DOHH2 (cell line): Measurements from ENCODE around the gene EML4.

Experiments
- H3F3A ChIP-seq: fragments of 200-600 bp; sonication (generic), shearing (Covaris generic); 2 replicates; pipeline ENCODE4 v1.6.0; 2016; ENCODE audit warnings: antibody characterized with exemption, mild to moderate bottlenecking; ENCODE audit not compliant: control insufficient read depth, insufficient read depth
- H3K27ac ChIP-seq: fragments of 200-600 bp; sonication (generic); 2 replicates; pipeline ENCODE4 v1.5.1; 2014; ENCODE audit warnings: low read depth, mild to moderate bottlenecking, low read length, moderate library complexity
- H3K27me3 ChIP-seq: fragments of 200-600 bp; sonication (generic); 2 replicates; pipeline ENCODE4 v1.6.1; 2014; ENCODE audit warnings: mild to moderate bottlenecking, low read length, mixed read lengths; ENCODE audit not compliant: control insufficient read depth
- H3K36me3 ChIP-seq: fragments of 200-600 bp; sonication (generic); 2 replicates; pipeline ENCODE4 v1.6.1; 2014; ENCODE audit warnings: mild to moderate bottlenecking, low read length, moderate library complexity, mixed read lengths; ENCODE audit not compliant: control insufficient read depth
- H3K4me1 ChIP-seq: fragments of 200-600 bp; sonication (generic); 2 replicates; pipeline ENCODE4 v1.6.1; 2014; ENCODE audit warnings: mild to moderate bottlenecking, low read length, mixed read lengths; ENCODE audit not compliant: control insufficient read depth
- H3K4me2 ChIP-seq: fragments of 200-600 bp; sonication (generic); 2 replicates; pipeline ENCODE4 v1.6.0; 2014; ENCODE audit warnings: mild to moderate bottlenecking, low read length, moderate library complexity
- H3K4me3 ChIP-seq: fragments of 200-600 bp; sonication (generic); 2 replicates; pipeline ENCODE4 v1.5.1; 2014; ENCODE audit warnings: mild to moderate bottlenecking, low read length, mixed read lengths
- H3K79me2 ChIP-seq: fragments of 200-600 bp; sonication (generic); 2 replicates; pipeline ENCODE4 v1.6.1; 2014; ENCODE audit warnings: mild to moderate bottlenecking, low read length, mixed read lengths; ENCODE audit not compliant: control insufficient read depth
- H3K9me2 ChIP-seq: fragments of 200-600 bp; sonication (generic); replicated peaks from 2 replicates; pipeline ENCODE4 v1.6.1; 2014; ENCODE audit warnings: mild to moderate bottlenecking, low read length, mixed read lengths; ENCODE audit not compliant: control insufficient read depth
- H3K9me3 ChIP-seq: fragments of 200-600 bp; sonication (generic); 2 replicates; pipeline ENCODE4 v1.6.1; 2014; ENCODE audit warnings: antibody characterized with exemption, low read length, mixed read lengths; ENCODE audit not compliant: control insufficient read depth, insufficient read depth
- H4K20me1 ChIP-seq: fragments of 200-600 bp; sonication (generic); 2 replicates; pipeline ENCODE4 v1.6.0; 2014; ENCODE audit warnings: low read depth, mild to moderate bottlenecking, antibody characterized with exemption, low read length, moderate library complexity; ENCODE audit not compliant: control insufficient read depth, insufficient read depth
- CTCF ChIP-seq: fragments of 200-600 bp; sonication (generic); IDR thresholded peaks from one replicate; pipeline ENCODE4 v1.5.1; 2014; ENCODE audit warnings: antibody characterized with exemption, mild to moderate bottlenecking, low read depth, low read length; ENCODE audit not compliant: poor library complexity, severe bottlenecking
- EZH2phosphoT487 ChIP-seq: fragments of 200-600 bp; sonication (generic); IDR thresholded peaks from 2 replicates; pipeline ENCODE4 v1.6.1; 2017; ENCODE audit warnings: borderline replicate concordance, mild to moderate bottlenecking, antibody characterized with exemption, low read length, moderate library complexity, mixed read lengths

The EML4 gene

DNA sequence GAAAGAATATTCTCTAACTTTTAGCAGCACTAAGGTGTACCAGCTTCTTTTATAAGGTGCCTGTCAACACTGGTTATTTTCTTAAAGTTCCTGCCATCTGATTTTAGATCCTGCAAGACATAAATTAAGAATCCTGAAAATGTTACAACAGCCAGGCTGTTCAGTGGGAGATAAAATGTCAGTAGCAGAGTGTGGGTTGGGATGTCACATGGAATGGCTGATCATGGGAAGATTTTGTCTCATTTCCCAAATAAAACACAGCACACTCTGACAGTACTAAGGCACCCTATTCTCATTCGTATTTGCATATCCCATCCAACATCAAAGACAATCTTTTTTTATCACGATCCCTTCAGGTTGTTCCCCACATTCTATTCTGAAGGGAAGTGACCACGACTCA, 194.3 kb downstream of the EML4 start:
- H3K27ac ChIP-seq: no peak overlapping the region
- no peaks in the 10 kb centered on the region; the same call in 1 of the 2 replicates for H3F3A ChIP-seq
- TF ChIP-seq EZH2phosphoT487 (no peak), CTCF (no peak)
- no peak overlapping the region for H3K4me2 ChIP-seq
- H3K4me1 ChIP-seq: peaks cover 20% of the 10 kb centered on the region
- no peaks in the 10 kb centered on the region for H3K9me3 ChIP-seq
- H3K36me3 ChIP-seq: peaks cover 6% of the 10 kb centered on the region; the same call in 1 of the 2 replicates
- no peak overlapping the region for H3K4me3 ChIP-seq
- H3K9me2 ChIP-seq: no peaks in the 10 kb centered on the region
- H3K27me3 ChIP-seq: no peaks in the 10 kb centered on the region; the same call in none of the 2 replicates
- H3K79me2 ChIP-seq: peaks cover 26% of the 10 kb centered on the region
- H4K20me1 ChIP-seq: no peaks in the 10 kb centered on the region; the same call in none of the 2 replicates

GRCh38 chr2:42364658-42365057, 195.5 kb downstream of the EML4 start:
- no peak overlapping the region for H3K4me3 ChIP-seq
- no peaks in the 10 kb centered on the region for H3K9me2 ChIP-seq
- no peak overlapping the region for H3K4me2 ChIP-seq
- no peak overlapping the region for H3K27ac ChIP-seq
- H3K36me3 ChIP-seq: peaks cover 3% of the 10 kb centered on the region; the same call in 1 of the 2 replicates
- no peaks in the 10 kb centered on the region for H3K9me3 ChIP-seq
- H3K27me3 ChIP-seq: no peaks in the 10 kb centered on the region; the same call in none of the 2 replicates
- TF ChIP-seq CTCF: no peak
- no peak for TF ChIP-seq EZH2phosphoT487
- peaks cover 12% of the 10 kb centered on the region for H3K4me1 ChIP-seq
- H4K20me1 ChIP-seq: no peaks in the 10 kb centered on the region; the same call in 1 of the 2 replicates
- H3F3A ChIP-seq: no peaks in the 10 kb centered on the region
- H3K79me2 ChIP-seq: peaks cover 14% of the 10 kb centered on the region

DNA sequence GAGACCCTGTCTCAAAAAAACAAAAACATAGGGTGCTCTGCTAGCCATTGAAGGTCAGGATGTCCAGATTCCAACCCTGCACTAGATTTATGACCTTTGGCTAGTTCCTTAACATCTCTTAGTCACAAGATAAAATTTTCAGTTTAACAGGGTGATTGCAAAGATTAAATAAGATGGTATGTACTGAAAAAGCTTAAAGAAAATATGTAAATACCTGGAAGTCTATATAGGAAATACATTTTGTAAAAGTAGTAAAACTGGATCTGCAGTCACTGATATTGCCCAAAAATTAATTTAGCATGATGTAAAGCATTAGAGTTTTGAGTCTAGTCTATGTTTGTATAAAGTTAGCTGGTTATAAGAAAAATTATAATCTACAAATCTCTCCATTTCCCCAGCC, 197.3 kb downstream of the EML4 start:
- Histone ChIP-seq H3K9me3 (no peaks in the 10 kb centered on the region), H3K9me2 (no peaks in the 10 kb centered on the region), H4K20me1 (no peaks in the 10 kb centered on the region), H3K36me3 (no peaks in the 10 kb centered on the region), H3K4me3 (no peak overlapping the region), H3K27me3 (no peaks in the 10 kb centered on the region; the same call in none of the 2 replicates), H3K4me1 (peaks cover 7% of the 10 kb centered on the region), H3K79me2 (no peaks in the 10 kb centered on the region), H3K27ac (no peak overlapping the region), H3F3A (no peaks in the 10 kb centered on the region), H3K4me2 (no peak overlapping the region)
- TF ChIP-seq EZH2phosphoT487: no peak
- no peak for TF ChIP-seq CTCF

DNA sequence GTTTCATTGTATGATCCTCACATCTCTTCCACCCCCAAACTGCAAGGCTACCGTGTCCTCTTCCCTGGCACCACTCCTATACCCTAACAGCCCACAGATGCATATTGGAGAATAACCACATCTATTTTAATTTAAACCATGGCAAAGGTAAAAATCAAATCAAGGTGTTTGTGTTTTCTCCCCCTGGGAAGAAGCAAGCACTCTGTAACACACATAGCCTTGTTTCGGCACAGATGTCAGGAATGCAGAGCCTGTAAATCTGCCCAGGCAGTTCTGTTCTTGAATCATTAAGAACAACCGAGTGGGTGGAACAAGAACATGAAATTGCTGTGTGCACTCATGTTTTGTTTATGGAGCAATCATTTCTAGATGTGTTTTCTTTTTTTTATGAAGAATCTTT, 198.7 kb downstream of the EML4 start:
- Histone ChIP-seq H3K4me3 (no peak overlapping the region), H3K9me2 (no peaks in the 10 kb centered on the region), H4K20me1 (no peaks in the 10 kb centered on the region), H3K27ac (no peak overlapping the region), H3K4me2 (no peak overlapping the region), H3K9me3 (no peaks in the 10 kb centered on the region), H3K27me3 (no peaks in the 10 kb centered on the region; the same call in 1 of the 2 replicates), H3K79me2 (no peaks in the 10 kb centered on the region), H3K36me3 (no peaks in the 10 kb centered on the region), H3F3A (no peaks in the 10 kb centered on the region), H3K4me1 (no peaks in the 10 kb centered on the region)
- TF ChIP-seq CTCF: no peak
- no peak for TF ChIP-seq EZH2phosphoT487
